T-helper 2 cell treated with Interferon-gamma antibody and Interleukin-4, amounts not matched to agents 5 μg/mL and 100 μg/mL, for 36 hours (primary cell): ENCODE measurements around the gene PTER.

Experiments
- DNase-seq: peaks from one replicate; pipeline ENCODE4 v3.0.0; 2021; ENCODE audit warnings: low spot score
- H3K27ac Mint-ChIP-seq: one replicate; pipeline ENCODE4 v1.8.0; 2021; ENCODE audit warnings: mild to moderate bottlenecking, mixed read lengths
- H3K27me3 Mint-ChIP-seq: one replicate; pipeline ENCODE4 v1.8.0; 2021; ENCODE audit warnings: low read depth, mixed read lengths
- H3K36me3 Mint-ChIP-seq: one replicate; pipeline ENCODE4 v1.8.0; 2021; ENCODE audit warnings: low read depth, mixed read lengths
- H3K4me1 Mint-ChIP-seq: one replicate; pipeline ENCODE4 v1.8.0; 2021; ENCODE audit warnings: low read depth, mixed read lengths
- H3K4me3 Mint-ChIP-seq: one replicate; pipeline ENCODE4 v1.8.0; 2022; ENCODE audit warnings: mild to moderate bottlenecking, moderate library complexity, mixed read lengths
- H3K9me3 Mint-ChIP-seq: one replicate; pipeline ENCODE4 v1.8.0; 2021; ENCODE audit warnings: mixed read lengths

The PTER gene

DNA sequence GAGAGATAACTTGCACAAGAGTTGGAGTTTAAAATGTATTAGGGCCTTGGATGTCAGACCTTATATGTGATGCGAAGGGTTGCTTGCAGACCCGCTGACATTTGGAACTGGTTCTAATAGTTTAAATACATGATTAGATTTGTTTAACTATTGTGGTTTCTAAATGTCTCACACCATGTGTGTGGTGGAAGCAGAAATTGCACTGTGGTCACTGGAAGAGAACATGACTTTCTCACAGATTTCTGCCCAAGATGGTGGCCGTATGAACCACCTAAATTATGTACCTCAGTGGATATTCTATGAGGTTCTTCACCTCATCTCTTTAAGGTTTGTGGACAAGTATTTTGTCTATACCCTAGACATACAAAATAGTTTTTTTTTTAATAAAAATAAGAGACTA lies 93.0 kb downstream of the PTER start:
- Mint-ChIP-seq H3K9me3 (no peaks in the 10 kb centered on the region), H3K27ac (no peak overlapping the region), H3K4me1 (peaks cover 3% of the 10 kb centered on the region), H3K27me3 (peaks cover 7% of the 10 kb centered on the region), H3K36me3 (no peaks in the 10 kb centered on the region), H3K4me3 (no peak overlapping the region)
- DNase-seq, result no peak

GRCh38 chr10:16536155-16536554 lies 99.3 kb downstream of the PTER start:
- H3K27ac Mint-ChIP-seq, result no peak overlapping the region
- no peak overlapping the region for H3K4me3 Mint-ChIP-seq
- no peaks in the 10 kb centered on the region for H3K9me3 Mint-ChIP-seq
- H3K36me3 Mint-ChIP-seq, result no peaks in the 10 kb centered on the region
- peaks cover 3% of the 10 kb centered on the region for H3K4me1 Mint-ChIP-seq
- no peaks in the 10 kb centered on the region for H3K27me3 Mint-ChIP-seq
- no peak for DNase-seq

GRCh38 chr10:16544099-16544498 lies 107.3 kb downstream of the PTER start:
- no peak overlapping the region for H3K27ac Mint-ChIP-seq
- no peak for DNase-seq
- peaks cover 4% of the 10 kb centered on the region for H3K27me3 Mint-ChIP-seq
- H3K4me1 Mint-ChIP-seq, result peaks cover 1% of the 10 kb centered on the region
- H3K36me3 Mint-ChIP-seq, result no peaks in the 10 kb centered on the region
- H3K4me3 Mint-ChIP-seq, result no peak overlapping the region
- H3K9me3 Mint-ChIP-seq, result no peaks in the 10 kb centered on the region

GRCh38 chr10:16544591-16544990 lies 107.8 kb downstream of the PTER start:
- H3K9me3 Mint-ChIP-seq, result no peaks in the 10 kb centered on the region
- peaks cover 1% of the 10 kb centered on the region for H3K4me1 Mint-ChIP-seq
- H3K27ac Mint-ChIP-seq, result no peak overlapping the region
- no peak for DNase-seq
- H3K4me3 Mint-ChIP-seq, result no peak overlapping the region
- peaks cover 4% of the 10 kb centered on the region for H3K27me3 Mint-ChIP-seq
- no peaks in the 10 kb centered on the region for H3K36me3 Mint-ChIP-seq

- DNase-seq, result no peak
- Mint-ChIP-seq H3K27ac (no peak overlapping the region), H3K36me3 (no peaks in the 10 kb centered on the region), H3K9me3 (no peaks in the 10 kb centered on the region), H3K4me3 (no peak overlapping the region), H3K27me3 (peaks cover 4% of the 10 kb centered on the region), H3K4me1 (peaks cover 1% of the 10 kb centered on the region)
Measured at GRCh38 chr10:16545116-16545736, 108.4 kb downstream of the PTER start.

- Mint-ChIP-seq H3K27me3 (peaks cover 4% of the 10 kb centered on the region), H3K36me3 (no peaks in the 10 kb centered on the region), H3K9me3 (no peaks in the 10 kb centered on the region), H3K4me3 (no peak overlapping the region), H3K4me1 (peaks cover 1% of the 10 kb centered on the region), H3K27ac (no peak overlapping the region)
- DNase-seq, result no peak
Measured at GRCh38 chr10:16547973-16548372, 111.2 kb downstream of the PTER start.

DNA sequence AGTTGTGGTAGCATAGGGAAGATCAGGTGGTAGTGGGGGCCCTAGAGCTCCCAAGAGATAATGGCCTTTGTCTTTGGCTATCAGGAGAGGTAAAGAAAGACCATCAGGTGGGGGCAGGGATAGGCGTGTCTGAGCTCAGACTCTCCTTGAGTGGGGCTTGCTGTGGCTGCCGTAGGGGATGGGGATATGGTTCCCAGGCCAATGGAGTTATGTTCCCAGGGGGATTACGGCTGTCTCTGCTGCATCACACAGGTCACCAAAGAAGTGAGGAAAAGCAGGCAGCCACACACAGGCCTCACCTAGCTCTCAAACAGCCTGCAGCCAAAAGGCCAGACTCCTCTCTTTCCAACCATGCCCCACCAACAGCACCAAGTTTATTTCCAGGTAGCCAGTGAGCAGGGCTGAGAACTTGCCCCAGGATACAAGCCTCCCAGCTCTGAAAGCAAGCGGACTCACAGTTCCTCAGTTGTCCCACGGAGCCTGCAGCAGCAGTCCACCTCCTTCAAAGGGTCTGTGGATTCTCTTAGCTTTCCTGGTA lies 122.5 kb downstream of the PTER start:
- DNase-seq, result no peak
- Mint-ChIP-seq H3K4me1 (no peaks in the 10 kb centered on the region), H3K4me3 (no peak overlapping the region), H3K27me3 (peaks cover 10% of the 10 kb centered on the region), H3K36me3 (no peaks in the 10 kb centered on the region), H3K9me3 (no peaks in the 10 kb centered on the region), H3K27ac (no peak overlapping the region)

DNA sequence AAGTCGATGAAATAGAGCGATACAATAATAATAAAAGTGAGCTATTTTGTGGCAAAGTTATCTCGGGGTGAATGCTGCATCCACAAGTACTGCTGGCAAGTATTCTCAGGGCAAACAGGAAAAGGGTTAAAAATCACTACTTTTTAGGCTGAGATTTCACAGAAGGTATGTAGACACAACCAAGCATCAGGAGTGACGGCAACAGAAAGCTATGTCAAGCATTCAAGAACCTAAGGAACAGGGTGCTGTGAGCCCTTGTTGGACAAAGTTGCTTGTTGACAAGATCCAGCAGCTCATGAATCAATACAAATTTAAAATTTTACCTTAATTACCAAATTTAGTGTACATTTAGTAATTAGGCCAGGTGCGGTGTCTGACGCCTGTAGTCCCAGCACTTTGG lies 126.1 kb downstream of the PTER start:
- Mint-ChIP-seq H3K36me3 (no peaks in the 10 kb centered on the region), H3K4me1 (peaks cover 6% of the 10 kb centered on the region), H3K4me3 (no peak overlapping the region), H3K27ac (no peak overlapping the region), H3K9me3 (no peaks in the 10 kb centered on the region), H3K27me3 (peaks cover 5% of the 10 kb centered on the region)
- no peak for DNase-seq
